Activated naive CD4-positive, alpha-beta T cell (primary cell): ENCODE data around the gene TTC9B.
"Not testable (repeated sequence)": the region's sequence is repeated elsewhere in the genome, so short reads cannot be mapped to it uniquely, and the experiment has no call there.

ENCODE experiments used
- DNase-seq, 4 experiments: peaks; one replicate each; lab custom pipeline; 2025; lab: John Stamatoyannopoulos, UW

TTC9B gene

DNA sequence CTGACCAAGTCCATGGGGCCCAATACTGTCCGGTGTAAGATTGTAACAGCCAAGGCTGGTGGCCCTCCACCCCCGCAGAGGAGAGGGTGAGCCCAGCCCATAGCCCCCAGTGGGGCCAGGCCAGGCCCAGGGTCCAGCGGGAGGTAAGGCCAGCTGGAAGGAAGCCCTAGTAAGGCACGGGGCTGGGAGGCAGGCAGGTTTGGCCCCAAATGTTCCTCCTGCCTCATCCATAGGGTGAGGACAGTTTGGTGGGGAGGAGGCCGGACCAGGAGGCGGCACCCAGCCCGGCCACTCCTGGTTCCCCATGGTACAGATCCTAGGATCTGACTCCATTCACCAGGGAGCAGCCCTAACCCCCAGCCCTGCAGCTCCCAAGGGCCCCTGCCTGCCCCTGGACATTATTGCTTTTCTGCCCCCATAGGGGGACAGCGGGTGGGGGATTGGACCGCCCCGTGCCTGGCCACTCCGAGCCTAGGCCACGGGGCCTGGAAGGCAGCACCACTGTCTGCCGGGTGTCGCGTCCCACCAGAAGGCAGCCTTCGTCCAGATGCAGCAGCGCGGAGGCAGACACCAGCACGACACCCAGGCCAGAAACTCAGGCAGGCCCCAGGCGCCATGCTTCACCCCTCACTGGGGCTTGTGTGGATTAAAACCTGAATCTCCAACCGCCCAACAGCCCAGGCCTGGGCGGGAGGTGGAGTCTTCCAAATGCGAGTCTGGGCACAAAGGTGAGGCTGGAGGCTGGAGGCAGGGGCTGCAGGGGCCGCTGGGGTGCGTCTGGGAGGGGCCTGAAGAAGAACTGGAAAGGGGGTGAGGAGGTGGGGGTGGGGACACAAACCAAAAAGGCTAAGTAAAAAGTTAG lies 15.0 kb upstream of the TTC9B start:
- no peak for DNase-seq

DNA sequence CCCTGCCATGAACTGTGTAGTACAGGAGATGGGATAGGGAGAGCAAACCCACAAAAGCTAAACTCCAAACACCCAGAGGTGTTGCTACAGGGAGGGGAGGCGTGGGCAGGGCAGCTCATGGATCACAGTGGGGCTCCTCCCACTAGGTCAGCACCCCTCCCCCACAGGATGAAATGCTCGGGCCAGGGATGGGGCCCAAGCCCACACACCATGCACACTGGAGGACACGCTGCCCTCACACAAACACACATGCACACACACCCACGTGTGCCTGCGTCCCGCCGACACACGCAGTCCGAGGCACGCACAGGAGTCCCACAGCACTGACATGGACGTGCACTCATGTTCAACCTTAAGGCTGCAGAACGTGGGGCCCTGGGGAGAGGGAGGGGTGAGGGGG lies 14.3 kb upstream of the TTC9B start:
- no peak for DNase-seq

DNA sequence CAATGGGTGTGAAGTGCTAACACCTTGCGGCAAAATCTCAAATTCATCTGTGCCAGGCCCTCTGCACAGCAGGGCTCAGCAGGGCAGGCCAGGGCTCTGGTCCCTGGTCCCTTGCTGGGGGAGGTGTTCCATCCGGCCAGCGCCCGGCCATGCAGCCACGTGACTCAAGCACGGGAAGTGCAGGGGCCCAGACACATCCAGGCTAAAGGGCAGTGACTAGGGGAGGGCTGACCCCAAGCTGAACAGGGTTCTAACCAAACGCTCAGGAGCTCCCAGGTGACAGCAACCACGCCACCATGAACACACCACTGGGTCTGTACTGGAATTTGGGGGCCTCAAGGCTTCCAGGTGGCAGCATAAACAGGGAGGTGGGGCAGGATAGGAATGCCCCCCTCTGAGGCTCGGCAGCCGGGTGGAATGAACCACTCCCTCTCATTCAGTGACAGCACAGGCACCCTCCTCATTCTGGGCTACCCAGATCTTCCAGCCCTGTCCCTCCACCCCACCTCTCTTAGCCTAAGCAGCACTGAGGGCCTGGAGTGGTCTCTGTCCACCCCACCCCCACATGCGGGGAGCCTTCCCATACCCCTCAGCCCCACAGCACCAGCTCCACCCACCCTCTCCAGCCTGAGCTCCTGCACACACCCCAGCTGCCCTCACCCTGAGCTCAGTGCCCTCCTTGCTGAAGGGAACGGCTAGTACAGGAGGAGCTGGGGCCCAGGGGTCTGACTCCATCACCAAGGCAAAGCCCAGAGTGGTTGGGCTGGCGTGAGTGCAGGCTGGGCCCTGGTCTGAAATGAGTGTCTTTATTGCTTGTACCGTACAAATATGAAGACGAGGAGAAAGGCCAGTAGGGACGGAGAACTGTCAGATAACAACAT lies 13.6 kb upstream of the TTC9B start:
- no peak for DNase-seq

DNA sequence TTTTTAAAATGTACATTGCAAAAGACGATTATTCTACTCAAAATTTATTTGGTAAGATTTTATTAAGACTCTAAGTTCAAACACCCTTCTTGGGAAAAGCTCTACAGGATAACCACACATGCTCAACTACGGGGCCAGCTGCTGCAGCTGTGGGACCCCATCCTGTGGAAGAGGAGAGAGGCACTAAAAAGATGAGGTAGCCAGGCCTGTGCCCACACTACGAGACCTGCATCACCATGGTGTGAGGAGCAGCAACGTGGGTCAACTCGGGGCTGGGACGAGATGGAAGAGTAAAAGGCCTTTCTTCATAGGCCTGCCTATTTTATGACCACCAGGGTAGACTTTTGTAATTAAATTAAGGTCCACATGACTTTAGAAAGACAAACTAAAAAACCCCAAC lies 12.9 kb upstream of the TTC9B start:
- DNase-seq: no peak

GRCh38 chr19:40229926-40230417 lies 11.8 kb upstream of the TTC9B start:
- DNase-seq: no peak

GRCh38 chr19:40229484-40229883 lies 11.3 kb upstream of the TTC9B start:
- DNase-seq: no peak

DNA sequence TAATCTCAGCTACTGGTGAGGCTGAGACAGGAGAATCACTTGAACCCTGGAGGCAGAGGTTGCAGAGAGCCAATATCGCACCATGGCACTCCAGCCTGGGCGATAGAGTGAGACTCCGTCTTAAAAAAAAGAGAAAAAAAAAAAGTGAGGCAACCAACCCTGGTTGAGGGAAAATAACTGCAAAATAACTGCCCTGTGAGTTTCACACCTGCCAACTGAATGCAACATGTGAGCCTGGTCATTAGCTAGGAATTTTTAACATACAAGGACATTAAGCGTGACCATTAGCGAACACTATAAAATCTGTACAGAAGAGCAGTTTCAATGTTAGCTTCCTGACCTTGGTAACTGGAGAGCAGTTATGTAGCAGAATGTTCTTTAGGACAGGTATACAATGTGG lies 10.7 kb upstream of the TTC9B start:
- DNase-seq: no peak

DNA sequence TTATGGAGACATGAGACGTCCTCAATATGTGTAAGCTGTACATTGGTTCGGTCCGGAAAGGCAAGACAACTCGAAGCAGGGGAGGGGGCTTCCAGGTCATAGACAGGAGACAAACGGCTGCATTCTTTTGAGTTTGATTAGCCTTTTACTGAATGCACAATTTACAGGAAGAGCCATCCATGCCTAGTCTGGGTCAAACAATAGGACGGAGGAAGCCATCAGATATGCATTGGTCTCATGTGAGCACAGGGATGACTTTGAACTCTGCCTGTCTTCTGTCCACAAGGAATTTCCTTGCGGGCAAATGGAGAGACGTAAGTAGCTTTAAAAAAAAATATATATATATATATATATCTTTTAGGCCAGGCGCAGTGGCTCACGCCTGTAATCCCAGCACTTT lies 10.2 kb upstream of the TTC9B start:
- no peak for DNase-seq

DNA sequence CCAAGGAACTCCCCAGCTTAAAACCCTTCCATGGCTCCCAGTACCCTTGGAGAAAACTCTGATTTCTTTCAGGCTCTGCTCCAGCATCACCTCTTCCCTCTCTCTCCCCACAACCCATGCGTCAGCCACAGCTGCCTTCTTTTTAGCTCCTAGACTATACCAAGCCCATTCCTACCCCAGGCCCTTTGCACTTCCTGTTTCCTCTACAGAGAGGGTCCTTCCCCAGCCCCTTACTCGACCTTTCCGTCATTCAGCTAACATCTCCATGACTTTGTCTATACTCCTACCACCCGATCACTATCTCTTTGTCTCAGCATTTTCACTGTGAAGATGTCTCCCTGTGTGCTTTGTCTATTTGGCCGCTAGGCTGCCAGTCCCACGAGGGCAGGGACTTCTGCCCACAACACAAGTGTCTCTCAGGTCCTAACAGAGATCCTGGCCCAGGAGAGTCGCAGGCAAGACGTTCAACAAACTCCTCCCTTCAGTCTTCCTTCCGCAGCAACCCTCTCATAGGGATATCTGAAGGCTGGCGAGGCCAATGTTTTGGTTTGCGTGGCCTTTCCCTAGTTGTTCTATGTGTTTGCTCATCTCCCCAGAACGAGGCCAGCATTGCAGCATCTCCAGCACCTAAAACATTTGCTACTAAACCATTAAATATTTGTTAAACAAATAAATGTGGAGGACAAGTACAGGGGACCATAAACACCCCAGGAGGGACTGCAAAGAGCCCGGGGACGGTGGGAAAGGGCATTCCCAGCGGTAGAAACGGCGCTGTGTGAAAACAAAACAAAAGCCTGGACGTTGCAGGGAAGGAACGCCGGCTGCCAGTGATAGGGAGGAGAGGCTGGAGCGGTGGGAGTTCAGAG lies 7.5 kb upstream of the TTC9B start:
- no peak for DNase-seq

- no peak for DNase-seq
Observed at GRCh38 chr19:40224342-40225150, 6.4 kb upstream of the TTC9B start.

DNA sequence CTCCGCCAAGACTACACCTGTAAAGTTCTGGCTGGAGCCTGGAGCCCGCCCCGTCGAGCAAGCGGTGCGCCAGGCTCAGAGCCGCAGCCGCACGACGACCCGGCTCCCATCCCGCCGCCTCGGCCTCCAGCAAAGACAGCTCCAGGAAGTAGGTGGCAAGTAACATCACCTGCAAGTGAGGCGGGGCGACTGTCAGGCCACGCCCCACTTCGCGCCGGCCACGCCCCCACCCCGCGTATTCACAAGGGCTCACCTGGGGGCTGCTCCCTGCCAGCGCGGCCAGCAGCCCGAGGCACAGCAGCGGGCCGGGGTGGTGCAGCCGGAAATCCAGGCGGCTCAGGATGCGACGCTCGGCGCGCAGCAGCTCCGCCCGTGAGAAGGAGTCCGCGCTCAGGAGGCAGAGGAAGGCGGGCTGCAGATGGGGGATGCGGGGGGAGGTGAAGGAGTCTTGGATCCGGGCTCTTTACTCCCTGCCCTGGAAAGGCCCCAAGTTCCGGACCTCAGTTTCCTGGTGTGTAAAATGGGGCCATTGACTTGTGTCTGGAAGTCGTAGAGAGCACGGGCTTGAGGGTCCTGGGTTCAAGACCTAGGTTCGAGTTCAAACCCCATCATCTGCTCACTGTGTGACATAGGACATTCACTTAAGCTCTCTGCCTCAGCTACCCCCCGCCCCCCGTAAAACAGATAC lies 5.1 kb upstream of the TTC9B start:
- DNase-seq: peak in 1 of 4 experiments; percentile 32

DNA sequence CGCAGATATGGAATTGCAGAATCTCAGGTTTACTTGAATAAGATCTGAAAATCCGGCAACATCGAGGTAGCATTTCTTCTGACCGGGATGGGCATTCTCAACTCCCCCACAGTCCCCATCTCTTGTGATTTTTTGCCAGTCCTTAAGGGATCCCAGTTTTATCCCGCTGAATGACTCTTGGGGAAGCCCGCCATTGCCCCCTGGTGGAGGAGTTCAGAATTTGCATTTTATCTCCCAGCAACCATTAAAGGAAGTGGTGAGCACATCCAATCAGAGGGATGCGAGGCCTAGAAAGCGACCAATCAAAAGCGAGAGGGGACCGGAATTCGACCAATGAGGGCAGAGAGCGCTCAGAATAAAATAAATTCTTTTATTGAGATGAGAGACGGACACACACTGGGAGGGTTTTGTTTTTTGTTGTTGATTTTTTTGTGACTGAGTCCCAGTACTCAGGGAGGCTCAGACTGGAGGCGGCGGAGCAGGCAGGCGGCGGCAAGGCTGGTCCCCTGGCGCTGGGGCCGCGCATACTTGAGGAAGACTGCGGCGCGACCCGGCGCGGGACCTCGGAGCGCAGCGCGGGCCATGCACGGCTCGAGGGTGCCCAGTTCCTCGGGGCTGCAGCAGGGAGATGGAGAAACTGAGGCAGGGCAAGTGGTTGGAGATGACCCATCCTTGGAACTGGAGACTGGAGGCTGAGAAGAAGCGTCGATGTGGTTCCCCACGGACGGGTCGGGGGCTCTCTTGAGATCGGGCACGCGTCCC lies 3.9 kb upstream of the TTC9B start:
- DNase-seq: peak in 3 of 4 experiments; percentile 30 to 51 (median 37)

- DNase-seq: no peak
Observed at GRCh38 chr19:40220674-40221073, 2.5 kb upstream of the TTC9B start.

DNA sequence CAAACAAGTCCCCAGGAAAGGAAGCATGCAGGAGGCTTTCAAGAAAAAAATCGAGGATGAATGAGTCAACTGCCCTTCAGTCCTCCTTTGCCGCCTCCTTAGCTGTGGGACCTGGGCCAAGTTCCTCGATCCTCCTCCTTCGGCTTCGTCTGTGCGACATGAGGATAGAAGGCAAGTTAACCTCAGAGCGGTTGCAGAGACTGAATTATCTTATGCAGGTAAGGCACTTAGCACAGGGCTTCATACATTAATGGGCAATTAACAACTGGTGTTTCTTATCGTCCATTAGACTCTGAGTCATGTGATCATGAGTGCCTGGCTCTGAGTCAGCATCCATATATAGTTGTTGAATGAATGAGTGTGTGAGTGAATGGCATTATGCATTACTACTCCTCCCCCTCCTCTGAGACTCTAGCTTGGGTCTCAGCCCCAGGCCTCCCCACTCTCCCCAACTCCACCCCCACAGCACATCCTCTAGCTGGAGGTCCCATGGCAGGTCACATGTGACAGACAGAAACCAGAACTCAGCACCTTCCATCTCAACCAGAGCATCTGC lies 1.6 kb upstream of the TTC9B start:
- DNase-seq: no peak

GRCh38 chr19:40219029-40219428 lies 845 bp upstream of the TTC9B start:
- DNase-seq: not testable (repeated sequence)

DNA sequence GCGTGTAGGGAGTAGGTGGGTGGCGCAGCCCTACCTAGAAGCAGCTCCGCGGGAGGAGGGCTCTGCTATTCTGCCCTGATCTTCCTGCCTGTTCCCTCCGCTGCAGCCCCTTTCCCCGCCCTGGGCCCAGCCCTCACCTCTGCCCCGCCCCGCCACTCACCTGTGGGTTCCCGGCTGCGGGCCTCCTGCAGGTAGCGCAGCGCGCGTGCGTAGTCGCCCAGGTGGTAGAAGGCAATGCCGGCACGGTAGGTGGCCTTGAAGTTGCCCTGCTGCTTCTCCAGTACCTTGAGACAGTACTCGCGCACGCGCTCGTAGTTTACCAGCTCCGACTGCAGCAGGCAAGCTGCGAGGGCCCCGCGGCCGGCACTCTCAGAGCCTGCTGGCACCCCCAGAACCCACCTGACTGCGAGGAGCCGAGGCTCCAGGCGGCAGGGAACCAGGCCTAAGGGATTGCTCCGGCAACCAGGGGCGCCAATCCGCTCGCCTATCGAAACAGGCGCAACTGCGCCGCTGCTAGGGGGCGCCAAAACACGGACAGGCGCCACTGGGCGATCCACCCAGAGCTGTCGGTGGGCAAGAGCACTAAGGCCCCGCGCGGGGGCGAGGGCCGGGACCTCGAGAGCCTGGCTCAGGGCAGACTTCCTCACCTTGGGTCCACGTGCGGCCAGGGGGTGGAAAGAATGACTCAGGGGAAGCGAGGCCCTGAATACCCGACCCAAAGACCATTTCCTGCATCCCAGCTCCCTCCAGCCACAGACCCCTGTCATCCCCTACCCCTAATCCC lies 965 bp downstream of the TTC9B start:
- no peak for DNase-seq

DNA sequence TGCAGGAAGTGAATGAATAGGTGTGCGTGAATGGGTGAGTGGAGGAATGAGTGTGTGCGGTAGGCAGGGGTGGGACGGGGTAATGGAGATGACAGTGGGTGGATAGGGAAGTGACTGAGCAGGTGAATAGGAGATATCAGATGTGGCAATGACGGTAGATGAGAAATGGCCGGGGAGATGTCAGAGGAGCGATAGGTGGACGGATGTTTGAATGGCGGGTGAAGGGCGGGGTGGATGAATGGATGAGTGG lies 1.5 kb downstream of the TTC9B start:
- DNase-seq: no peak

DNA sequence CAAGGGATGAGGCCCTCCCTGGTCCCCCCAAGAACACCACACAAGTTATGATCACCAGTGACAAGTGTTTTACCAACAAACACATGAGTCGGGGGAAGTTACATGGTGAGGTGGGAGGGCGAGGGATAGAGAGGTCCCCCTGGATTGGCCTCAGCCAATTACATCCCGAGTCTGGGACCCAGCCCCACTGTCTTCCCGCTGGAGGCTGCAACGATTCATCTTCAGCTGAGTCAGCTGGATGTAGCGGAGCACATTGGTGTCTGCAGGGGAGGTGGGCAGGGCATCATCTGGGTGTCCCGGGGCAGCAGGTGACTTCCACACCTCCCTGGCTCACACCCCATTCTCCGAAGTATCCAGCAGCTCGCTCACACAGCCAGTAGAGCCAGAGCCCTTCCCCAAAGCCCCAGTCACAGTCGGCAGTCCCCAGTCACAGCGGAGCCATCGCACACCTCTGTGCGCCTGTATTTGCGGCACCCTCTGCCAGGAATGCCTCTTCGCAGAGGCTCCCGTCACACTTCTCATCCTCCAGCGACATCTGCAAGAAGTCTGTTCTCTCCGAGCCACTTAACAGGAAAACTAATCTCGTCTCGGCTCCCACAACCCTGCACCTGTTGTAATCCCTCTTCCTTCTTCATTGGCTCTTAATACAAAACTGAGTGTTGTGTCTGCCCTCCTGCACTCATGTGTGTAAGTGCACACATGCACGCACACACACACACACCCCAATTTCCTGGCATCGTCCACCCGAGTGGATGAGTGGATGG lies 2.0 kb downstream of the TTC9B start:
- DNase-seq: no peak
